Germinal center (tissue), 1 donor: ENCODE data around the gene ASIC5.

ENCODE experiments used
- DNase-seq: peaks from one replicate; pipeline ENCODE4 v3.0.0; 2012; ENCODE audit warnings: mixed read lengths, low spot score

ASIC5 gene

DNA sequence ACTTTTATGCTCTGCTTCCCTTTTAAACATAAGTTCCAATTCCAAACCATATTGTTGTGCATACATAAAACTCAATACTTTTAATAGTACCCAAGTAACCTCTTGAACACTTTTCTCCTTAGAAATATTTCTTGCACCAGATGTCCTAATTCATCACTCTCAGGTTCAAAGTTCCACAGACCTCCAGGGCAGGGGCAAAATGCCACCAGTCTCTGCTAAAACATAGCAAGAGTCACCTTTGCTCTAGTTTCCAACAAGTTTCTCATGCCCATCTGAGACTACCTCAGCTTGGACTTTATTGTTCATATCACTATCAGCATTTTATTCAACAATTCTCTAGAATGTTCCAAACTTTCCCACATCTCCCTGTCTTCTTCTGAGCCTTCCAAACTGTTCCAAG is 13.7 kb upstream of the ASIC5 start:
- DNase-seq: no peak

DNA sequence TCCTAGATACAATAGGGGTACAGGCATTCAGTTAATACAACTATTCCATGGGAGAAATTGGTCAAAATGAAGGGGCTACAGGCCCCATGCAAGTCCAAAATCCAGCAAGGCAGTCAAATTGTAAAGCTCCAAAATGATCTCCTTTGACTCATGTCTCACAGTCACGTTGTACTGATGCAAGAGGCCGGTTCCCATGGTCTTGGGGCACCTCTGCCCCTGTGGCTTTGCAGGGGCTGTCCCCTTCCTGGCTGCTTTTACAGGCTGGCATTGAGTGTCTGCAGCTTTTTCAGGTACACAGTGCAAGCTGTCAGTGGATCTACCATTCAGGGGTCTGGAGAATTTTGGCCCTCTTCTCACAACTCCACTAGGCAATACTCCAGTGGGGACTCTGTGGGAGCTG is 12.5 kb upstream of the ASIC5 start:
- no peak for DNase-seq

DNA sequence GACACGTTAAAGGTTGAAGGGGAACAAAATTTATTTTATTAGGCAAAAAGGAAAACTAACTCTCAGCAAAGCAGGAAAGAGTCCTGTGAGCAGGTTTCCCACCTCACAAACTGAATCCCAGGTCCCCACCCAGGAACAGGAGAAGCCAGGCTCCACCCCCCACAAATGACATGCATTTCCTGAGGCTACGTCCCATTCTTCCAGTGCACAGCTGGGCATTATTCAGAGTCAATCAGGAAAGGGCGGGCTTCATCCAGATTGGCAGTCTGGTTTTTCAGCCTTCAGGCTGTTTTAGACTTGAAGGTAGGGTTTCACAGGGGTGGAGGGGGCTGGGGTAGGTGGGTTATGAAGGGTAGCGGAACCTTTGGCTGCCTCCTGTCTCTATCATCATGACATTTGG is 11.9 kb upstream of the ASIC5 start:
- DNase-seq: no peak

DNA sequence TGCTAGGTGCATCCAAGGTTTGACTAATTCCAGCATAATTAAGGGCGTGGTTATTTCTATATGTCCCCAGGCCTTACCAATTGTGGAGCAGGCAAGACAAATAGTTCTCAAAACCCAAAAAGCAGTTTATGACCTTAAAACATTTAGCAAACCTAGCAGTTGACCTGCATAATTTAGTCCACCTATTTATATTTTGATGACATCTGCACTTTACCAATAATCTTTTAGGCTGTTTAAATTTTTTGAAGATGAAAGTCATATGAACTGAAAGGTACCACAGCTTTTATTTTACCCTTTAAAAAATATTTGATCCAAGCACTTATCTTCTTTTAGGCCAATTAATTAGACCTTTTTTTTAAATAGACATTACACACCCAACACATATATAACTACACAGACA is 9.8 kb upstream of the ASIC5 start:
- DNase-seq: no peak

DNA sequence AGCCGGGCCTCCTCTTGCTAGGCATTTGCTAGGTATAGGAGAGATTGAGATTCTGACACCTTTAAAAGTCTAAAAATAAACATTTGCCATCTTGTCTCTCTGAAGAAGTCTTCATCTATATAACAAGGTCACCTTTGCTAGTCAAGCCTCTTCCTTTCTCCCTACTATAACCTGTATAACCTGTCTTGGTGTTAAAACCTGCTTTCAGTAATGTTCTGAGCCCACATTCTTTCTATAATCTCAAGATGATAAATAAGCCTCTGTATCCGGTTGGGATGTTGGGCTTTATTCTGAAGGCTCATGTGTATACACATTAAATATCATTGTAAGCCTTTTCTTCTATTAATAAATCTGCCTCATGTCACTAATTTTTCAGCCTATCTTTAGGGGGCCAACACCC is 10.2 kb downstream of the ASIC5 start:
- DNase-seq: no peak

DNA sequence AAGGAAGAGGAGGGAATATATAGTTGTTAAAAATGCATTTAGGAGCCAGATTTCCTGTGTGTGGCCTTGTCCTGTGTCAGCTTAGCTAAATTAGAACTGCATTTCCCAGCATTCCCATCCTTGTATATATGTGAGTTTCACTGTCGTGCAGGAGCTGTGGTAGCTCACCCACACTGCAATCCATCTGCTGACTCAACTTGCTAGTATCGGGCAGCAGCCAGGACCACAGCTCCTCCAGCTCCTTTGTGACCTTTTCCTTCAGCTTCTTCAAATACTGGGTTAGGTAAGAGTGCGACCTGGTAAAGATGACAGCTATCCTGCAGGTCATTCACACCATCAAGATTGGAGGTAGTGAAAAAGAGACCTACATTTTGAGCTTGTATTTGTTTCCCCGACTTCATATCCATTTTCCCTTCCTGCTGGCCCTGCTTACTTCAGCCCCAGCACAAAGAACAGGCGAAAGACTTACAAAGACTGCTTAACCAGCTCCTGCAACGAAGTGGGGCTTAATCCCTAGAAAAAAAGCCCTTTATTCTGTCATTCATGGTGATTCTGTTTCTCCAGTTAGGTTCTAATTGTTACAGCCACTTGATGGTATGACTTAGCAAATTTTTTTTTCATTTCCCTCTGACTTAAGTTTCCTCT is 11.4 kb downstream of the ASIC5 start:
- no peak for DNase-seq

DNA sequence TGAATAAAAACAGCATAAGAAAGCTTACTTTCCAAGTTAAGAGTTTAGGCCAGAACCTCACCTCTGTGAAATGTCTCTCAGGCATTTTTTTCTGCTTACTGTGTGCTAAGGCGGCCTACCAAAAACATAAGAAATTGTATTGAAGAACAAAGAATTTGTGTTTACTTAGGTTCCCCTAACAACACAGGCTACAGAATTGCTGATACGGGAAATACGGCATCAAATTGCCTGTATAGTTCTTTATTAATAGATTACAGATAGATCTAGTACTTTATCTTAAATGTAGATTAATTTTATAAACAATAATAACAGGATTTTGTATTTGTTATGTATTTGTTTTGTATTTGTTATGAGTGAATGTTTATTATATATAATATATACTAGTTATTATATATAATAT is 12.9 kb downstream of the ASIC5 start:
- no peak for DNase-seq

DNA sequence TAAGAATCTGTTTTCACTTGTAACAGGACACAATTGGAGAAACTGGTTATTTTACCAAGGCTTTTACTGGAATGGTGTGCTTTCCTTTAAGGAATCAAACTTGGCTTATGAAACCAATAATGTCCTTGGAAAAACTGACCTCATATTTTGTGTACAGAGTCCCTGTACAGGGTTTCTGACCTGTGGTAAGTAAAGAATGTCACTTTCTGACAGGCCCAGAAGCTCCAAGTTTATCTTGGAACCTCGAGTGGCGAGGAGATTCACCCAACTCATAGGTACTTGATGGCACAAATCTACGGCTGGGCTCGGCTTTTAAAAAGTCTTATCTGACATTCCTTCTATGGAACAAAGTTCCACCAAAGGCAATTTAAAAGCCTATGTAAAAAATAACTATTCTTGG is 17.0 kb downstream of the ASIC5 start:
- DNase-seq: no peak

DNA sequence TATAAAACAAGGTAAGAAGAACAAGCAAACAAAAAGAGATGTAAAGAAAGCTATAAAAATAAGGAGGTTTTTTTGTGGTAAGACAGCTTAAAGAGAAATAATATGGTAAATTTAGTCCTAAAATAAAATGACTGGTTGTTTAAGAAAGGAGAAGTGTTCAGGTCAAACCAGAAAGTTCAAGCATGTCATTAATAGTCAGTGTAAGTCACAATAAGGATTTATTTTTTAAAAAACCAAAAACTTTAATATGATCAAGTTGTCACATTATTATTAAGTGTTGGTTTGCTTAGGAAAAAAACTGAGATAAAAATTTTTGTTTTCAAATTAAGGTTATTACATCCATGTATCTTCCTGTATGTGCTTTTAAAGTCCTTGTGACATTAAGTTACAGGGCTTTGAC is 19.1 kb downstream of the ASIC5 start:
- DNase-seq: no peak

DNA sequence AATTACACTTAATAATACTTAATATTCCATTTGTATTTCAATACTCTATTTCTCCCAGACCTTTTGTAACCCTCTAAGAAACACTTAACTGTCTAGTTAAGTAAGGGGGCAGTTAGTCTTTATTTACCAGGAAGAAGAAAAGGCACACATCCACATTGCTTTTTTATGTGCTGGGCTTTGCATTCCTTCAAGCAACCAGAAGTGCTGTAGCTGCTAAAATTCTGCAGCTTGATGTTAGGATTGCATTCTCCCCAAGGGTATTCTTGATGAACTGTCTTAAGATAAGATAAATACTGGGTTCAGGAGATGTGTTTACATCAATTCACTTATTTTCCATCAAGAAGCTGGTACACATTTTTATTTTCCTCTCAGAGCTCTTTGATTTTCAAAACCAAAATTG is 24.0 kb downstream of the ASIC5 start:
- DNase-seq: no peak

DNA sequence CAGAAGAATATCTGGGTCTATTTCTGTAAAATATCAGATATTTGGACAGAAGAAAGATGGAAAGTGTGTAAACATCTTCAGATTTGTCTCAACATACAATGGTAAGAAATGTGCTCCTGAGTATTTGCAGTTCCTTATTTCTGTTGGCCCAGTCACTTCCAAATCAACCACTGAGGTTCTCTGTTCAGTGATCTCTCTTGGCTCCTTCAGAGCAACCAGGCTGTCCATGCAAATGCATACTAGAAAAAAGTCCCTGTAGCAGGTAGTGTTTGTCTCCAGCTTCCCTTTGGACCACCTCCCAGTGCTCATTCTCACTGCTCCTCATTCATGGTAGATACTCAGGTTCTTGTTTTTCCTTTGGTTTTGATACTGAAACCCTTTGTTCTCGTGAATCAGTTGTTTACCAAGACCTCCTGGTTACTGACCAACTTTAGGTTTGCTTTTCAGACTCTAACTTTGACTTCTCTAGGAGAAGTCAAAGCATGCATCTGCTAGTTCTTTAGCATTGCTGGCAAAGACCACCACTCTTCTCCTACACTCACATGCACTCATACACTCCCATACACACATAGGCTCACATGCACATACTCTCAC is 28.8 kb downstream of the ASIC5 start:
- no peak for DNase-seq

DNA sequence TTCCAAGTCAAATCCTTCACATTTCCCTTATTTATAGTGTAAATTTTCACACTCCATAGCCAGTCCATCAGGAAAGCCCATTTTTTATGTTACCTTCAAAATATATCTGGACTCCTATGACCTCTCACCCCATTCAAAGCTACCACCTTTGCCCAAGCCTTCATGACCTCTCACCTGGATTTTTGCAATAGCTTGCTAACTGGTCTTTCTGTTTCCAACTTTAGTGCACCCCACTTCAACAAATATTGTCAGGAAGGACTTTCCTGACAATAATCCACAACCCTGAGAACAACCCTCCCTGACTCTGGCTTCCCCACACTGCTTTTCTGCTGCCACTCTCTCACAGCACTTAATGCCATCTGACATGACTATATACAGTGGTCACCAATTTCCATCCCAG is 33.4 kb downstream of the ASIC5 start:
- no peak for DNase-seq

DNA sequence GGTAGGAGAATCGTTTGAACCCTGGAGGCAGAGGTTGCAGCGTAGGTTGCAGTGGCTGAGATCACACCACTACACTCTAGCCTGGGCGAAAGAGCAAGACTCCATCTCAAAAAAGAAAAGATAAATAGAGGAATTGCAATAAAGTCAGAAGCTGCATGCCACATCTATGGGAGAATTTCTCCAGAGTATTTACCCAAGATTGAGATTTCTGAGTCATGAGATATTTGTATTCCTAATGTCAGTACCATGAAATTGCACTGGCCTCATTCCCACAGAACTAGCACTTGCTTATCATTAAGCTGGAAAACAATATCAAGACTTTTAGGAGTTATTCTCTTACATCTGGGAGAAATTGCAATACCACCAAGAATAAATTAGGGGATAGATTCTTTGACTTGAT is 37.4 kb downstream of the ASIC5 start:
- no peak for DNase-seq

DNA sequence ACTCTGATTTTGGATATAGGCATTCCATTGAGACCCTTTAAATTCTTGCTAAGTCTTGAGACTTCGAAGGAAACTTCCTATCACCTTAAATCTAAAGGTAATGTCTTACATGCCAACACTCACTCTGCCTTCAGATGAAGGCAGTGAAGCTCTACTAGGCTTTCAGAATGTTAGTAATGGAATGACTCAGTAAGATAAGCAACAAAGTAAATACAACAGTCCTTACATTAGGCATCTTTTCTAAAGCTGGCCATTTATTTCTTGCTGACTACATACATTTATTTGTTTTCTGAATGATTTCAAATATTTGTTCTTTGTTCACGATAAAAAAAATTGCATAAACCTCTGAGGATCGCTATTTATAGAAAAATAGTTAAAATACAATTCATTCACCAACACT is 43.5 kb downstream of the ASIC5 start:
- DNase-seq: no peak

DNA sequence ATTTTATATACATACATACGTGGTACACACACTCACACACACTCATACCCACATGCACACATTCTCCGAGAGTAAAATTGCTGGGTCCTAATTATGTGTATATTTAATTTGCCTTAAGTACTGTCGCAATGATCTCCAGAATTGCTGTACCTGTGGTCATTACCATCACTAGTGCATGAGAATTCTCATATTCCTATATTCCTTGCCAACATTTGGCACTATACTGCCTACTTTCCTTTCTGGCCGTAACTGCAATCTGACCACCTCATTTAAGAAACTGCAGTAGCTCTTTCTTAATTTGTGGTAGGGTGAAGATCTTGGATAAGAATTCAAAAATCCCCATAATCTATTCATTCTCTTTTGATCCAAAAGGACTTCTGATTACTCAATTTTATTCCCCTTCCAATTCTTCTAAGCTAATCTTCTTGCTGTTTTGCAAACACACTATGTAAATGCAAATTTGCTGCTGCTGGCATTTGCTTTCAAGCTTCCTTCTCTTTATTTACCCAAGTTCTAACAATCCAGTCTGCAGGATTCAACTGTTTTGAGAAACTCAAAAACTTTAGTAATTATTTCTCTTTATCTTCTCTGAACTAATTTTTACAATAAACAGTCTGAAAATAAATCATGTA is 45.1 kb downstream of the ASIC5 start:
- DNase-seq: no peak

DNA sequence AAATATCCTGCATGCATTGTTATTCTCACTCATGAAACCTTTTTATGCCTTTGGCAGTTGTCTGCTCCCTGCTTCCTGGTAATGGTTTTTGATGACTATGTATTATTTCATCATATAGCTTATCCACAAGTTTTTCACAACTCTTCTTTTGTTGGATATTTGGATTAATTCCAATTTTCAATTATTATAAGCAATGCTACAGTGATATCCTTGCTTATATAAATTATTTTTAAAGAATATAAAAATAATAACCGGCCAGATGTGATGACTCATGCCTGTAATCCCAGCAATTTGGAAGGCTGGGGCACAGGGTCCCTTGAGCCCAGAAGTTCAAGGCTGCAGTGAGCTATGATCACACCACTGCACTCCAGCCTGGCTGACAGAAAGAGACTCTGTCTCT is 47.0 kb downstream of the ASIC5 start:
- DNase-seq: no peak

DNA sequence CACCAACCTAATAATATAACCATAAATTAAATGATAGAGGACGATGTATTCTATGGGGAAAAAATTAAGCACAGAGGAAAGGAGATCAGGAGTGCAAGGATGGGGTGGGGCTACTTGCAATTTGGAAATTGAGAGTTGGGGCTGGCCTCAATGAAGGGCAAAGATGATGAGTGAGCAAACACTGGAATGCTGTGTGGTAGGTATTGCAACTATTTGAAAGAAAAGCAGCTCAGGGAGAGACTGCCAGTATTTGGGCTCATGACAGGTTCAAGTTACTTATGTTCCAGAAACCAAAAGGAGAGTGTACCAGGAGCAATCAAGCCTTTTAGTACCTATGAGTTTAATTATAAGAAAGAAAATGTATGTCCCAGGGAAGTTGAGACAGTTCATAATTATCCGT is 47.4 kb downstream of the ASIC5 start:
- no peak for DNase-seq

DNA sequence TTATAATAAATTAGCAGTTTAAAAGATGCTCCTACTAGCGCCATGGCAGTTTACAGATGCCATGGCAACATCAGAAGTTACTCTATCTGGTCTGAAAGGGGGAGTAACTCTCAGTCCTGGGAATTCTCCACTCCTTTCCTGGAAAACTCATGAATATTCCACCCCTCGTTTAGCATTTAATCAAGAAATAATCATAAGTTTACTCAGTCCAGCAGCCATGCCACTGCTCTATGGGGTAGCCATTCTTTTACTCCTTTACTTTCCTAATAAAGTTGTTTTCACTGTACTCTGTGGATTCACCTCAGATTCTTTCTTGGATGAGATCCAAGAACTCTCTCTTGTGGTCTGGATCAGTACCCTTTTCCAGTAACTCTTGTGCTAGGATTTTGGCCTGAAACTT is 55.0 kb downstream of the ASIC5 start:
- DNase-seq: no peak

DNA sequence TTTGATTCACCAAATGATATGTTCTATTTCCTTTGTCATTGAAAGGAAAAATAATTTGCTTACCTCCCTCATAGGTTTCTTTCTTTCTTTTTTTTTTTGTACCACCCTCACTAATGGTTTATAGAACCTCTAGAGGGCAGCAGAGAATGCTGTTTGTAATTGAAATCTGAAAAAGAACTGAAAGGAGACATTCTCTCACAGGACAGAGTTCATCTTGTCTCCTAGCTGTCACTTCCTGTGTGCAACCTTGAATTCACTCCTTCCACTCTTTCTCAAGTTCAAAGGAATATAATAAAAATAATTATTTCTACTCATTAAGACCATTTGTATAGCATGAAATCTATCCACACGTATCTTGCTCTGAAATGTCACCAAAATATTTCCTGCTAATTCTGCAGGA is 56.2 kb downstream of the ASIC5 start:
- peak; percentile 3 for DNase-seq

DNA sequence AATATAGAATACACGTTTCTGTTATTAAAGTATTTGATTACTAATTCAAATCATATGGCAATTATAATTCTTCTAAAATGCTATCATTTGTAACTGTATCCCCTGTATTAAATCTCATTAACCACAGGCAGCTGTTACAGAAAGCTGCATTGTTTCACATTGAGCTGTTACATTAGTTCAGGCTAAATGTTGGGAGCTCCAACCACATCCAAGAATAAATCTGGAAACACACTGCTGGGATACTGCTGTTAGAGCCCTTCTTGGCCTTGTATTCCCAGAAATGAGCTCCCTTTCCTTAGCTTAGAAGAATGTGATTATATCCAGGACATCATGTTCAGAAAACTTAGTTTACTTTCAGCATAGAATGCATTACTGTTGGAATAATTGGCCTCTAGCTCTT is 59.1 kb downstream of the ASIC5 start:
- no peak for DNase-seq

DNA sequence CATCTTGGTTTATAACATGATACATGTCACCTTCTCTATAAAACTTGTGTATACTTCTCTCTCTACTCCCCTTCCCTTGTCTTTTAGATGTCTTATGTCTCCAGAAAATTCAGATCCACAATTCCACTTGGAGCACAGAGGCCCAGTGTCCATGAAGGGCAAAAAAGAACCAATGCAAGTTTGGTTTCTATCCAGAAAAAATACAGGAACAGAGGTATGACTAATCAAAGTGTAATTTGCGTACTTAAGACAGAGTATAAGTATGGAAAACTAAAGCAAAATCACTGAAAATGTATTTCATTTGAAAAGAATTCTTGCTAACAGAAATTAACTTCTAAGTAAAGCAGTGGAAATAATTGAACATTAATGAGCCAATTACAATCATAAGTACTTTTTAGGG is 61.1 kb downstream of the ASIC5 start:
- no peak for DNase-seq

DNA sequence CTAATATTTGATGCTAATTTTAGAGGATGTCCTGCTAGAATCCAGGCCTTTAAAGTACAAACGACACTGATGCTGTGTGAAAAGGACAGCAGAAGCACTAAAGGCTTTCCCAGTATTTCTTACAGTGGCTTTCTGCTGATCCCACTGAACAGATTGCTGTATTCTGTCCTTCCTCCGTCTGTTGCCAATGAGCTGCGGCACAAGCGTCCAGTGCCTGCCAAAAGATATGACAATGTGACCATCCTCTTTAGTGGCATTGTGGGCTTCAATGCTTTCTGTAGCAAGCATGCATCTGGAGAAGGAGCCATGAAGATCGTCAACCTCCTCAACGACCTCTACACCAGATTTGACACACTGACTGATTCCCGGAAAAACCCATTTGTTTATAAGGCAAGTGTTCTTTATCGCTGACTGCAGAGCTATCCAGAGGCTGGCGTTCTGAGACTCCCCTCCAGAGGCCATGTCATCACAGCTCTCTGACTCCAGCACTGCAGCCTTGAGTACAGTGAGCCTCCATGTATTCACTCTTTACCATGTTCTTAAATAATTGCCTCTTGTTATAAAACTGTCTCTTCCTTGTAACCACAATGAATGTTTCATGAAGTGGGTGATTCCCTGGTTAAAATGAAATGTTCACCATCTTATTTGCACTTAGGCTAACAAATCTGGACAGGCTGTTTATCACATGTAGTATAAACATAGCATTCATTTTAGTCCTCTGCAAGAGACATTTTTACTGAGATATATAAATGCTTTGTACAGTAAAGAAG is 63.7 kb downstream of the ASIC5 start:
- no peak for DNase-seq

DNA sequence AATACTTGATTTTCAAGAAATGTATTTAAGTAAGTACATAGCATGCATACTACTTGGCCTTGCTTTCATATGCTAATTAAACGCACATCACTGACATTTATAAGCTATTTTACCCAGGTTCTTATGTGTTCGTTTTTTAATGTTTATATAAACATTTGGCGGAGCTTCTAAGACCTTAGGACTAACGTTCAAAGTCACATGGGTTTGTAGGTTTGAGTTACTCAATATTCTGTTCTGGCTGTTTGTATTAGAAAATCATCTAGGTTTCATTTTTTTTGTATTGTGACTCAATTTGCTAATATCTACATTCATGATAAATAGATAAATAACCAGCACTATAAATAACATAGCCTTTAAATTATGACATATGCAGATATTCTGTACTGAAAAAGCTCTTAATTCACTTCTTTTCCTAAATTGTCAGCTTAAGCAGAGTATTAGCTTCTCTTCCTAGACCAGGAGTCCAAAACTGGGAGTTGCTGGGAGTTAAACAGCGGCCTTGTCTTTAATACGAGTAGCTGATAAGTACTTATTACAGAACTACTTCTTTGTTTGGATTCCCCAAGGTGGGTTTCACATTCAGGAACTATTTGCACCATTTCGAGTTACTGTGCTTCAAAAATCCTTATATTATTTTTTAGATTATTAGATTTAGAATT is 65.3 kb downstream of the ASIC5 start:
- DNase-seq: no peak
